Mucosa of descending colon (tissue), 3 donors: ENCODE results near the gene RBBP5. TPM values are rescaled to one million over a fixed set of nuclear protein-coding genes. Genes with fewer than 3 reads are reported as not detected.

Experiments
- ATAC-seq: fragments of 200-7000 bp; cut with Tn5 transposase; one replicate; pipeline ENCODE4 v1.9.1; 2020; ENCODE audit warnings: mild to moderate bottlenecking, moderate library complexity
- DNase-seq, 3 donors: peaks; one replicate each; pipeline ENCODE4 v3.0.0-alpha.2; 2020
- H3K36me3 ChIP-seq: fragments of 200-600 bp; one replicate; pipeline ENCODE4 v1.8.0; 2021; ENCODE audit warnings: low read depth, mild to moderate bottlenecking
- H3K4me1 ChIP-seq: fragments of 200-600 bp; one replicate; pipeline ENCODE4 v1.8.0; 2021; ENCODE audit warnings: low read depth, mild to moderate bottlenecking
- H3K4me3 ChIP-seq: fragments of 200-600 bp; one replicate; pipeline ENCODE4 v1.8.0; 2021; ENCODE audit warnings: mild to moderate bottlenecking
- H3K9me3 ChIP-seq: fragments of 200-600 bp; one replicate; pipeline ENCODE4 v1.8.0; 2021; ENCODE audit warnings: mild to moderate bottlenecking
- CTCF ChIP-seq: fragments of 200-600 bp; IDR thresholded peaks from one replicate; pipeline ENCODE4 v1.8.0; 2022; ENCODE audit warnings: antibody characterized with exemption, mild to moderate bottlenecking
- intact Hi-C, 2 donors: fragments of 100-400 bp; cut with DNase I in 1 of 2; cut with micrococcal nuclease in 1 of 2; formaldehyde crosslinking; loops; one replicate each; pipeline versions ENCODE4 v1.11.0 to v1.11.1; 2022; cut with DNase I, micrococcal nuclease
- total RNA-seq, 3 donors: library from RNA; stranded (reverse); fragmentation: NEBNext Ultra II Directional in 2 of 3; extraction: Animal tissue kit (Norgen Biotek cat#: 25700) in 2 of 3; gene quantifications; one replicate each; pipeline versions ENCODE4 v1.2.1 to v1.2.4, GENCODE V29; 2021 to 2023
- donor health status: DM: no; HTN: no; CAD: no; lungs with moderate emphysema.
- donor health status: DM: no; HTN: no; CAD: no.
- donor health status: DM: no; HTN: yes; CAD: no.

The RBBP5 gene
- total RNA-seq, 3 donors from 2014 or later = 14.7 to 20.5 (median 14.7) TPM

DNA sequence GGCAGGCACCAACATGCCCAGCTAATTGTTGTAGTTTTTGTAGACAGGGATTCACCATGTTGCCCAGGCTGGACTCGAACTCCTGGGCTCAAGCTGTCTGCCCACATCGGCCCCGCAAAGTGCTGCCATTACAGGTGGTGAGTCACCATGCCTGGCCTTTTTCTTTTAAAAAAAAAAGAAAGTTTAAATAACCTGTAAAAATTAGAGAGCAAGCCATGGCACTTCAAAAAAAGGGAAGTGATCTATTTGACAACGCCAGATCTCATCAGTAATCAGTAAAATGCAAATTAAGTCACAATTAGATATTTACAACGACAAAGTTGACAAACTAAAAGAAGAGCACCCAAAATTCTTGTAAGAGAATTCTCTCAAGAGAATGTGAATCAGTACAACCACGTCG lies 2.9 kb upstream of the RBBP5 start:
- no peak for ATAC-seq
- Histone ChIP-seq H3K4me3 (no peak overlapping the region), H3K4me1 (peaks cover 18% of the 10 kb centered on the region), H3K36me3 (no peaks in the 10 kb centered on the region), H3K9me3 (no peaks in the 10 kb centered on the region)
- no peak for DNase-seq
- TF ChIP-seq CTCF = no peak
- intact Hi-C loops = no loop called here

- DNase-seq (no peak), ATAC-seq (peak; percentile 5)
- H3K4me3 ChIP-seq = no peak overlapping the region
- H3K9me3 ChIP-seq = no peaks in the 10 kb centered on the region
- H3K4me1 ChIP-seq = peaks cover 18% of the 10 kb centered on the region
- intact Hi-C loops = no loop called here
- H3K36me3 ChIP-seq = no peaks in the 10 kb centered on the region
- TF ChIP-seq CTCF = no peak
Observed at GRCh38 chr1:205122489-205122882, 708 bp upstream of the RBBP5 start.

- Histone ChIP-seq H3K4me3 (no peak overlapping the region), H3K36me3 (no peaks in the 10 kb centered on the region), H3K4me1 (peaks cover 18% of the 10 kb centered on the region), H3K9me3 (no peaks in the 10 kb centered on the region)
- no peak for ATAC-seq
- intact Hi-C loops = no loop called here
- no peak for DNase-seq
- TF ChIP-seq CTCF = no peak
Observed at GRCh38 chr1:205118752-205119151, 3.0 kb downstream of the RBBP5 start.

DNA sequence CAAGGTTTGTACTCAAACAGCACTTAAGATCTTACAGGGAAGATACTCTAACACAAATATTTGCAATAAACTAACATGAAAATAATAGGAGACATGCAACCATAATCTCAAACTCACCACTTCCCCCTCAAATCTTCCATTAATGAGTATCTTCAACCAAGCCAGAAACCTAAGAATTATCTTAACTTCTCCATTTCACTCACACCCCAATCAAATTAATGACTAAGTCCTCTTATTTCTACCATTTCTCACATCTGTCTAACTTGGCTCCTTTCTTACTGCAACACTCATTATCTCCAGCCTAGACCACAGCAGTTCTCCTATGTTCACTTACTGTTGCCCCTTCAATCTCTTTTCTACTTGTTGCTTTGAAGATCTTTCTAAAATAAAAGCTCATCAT lies 10.4 kb downstream of the RBBP5 start:
- H3K9me3 ChIP-seq = no peaks in the 10 kb centered on the region
- ATAC-seq = no peak
- H3K4me1 ChIP-seq = no peaks in the 10 kb centered on the region
- no peaks in the 10 kb centered on the region for H3K36me3 ChIP-seq
- no peak overlapping the region for H3K4me3 ChIP-seq
- DNase-seq = no peak
- no peak for TF ChIP-seq CTCF
- intact Hi-C loops = no loop called here

DNA sequence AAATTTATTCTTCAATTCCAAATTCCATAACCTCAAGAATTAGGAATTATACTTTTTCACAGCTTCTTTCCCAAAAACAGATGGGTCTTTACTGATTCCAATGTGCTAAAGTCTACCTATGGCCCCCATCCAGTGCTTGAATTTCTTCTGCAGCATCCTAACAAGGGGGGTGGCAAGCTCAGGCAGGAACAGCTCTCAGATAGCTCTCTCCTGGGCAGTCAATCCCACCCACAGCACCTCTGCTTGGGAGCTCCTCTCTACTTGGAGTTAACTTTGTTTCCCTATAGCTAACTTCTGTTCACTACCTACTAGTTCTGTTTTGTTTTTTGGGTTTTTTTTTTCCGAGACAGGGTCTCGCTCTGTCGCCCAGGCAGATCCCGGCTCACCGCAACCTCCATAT lies 12.1 kb downstream of the RBBP5 start:
- no peak for TF ChIP-seq CTCF
- H3K4me1 ChIP-seq = no peaks in the 10 kb centered on the region
- intact Hi-C loops = no loop called here
- H3K36me3 ChIP-seq = no peaks in the 10 kb centered on the region
- no peaks in the 10 kb centered on the region for H3K9me3 ChIP-seq
- DNase-seq = no peak
- no peak for ATAC-seq
- H3K4me3 ChIP-seq = no peak overlapping the region

GRCh38 chr1:205109269-205109668 lies 12.5 kb downstream of the RBBP5 start:
- ATAC-seq = no peak
- DNase-seq = no peak
- Histone ChIP-seq H3K36me3 (no peaks in the 10 kb centered on the region), H3K4me3 (no peak overlapping the region), H3K4me1 (no peaks in the 10 kb centered on the region), H3K9me3 (no peaks in the 10 kb centered on the region)
- intact Hi-C loops = no loop called here
- TF ChIP-seq CTCF = no peak
